OCI-LY1 (cell line): ENCODE results near the gene CRYGN.

Experiments
- CTCF ChIP-seq: fragments of 200-600 bp; sonication (generic), shearing (Covaris generic); IDR thresholded peaks from 2 replicates; pipeline ENCODE4 v1.5.1; 2017; ENCODE audit warnings: mild to moderate bottlenecking, antibody characterized with exemption, low read length, moderate library complexity, mixed read lengths
- EZH2 ChIP-seq: fragments of 200-600 bp; sonication (generic), shearing (Covaris generic); IDR thresholded peaks from 2 replicates; pipeline ENCODE4 v1.8.0; 2017; ENCODE audit warnings: borderline replicate concordance, mixed run types, mild to moderate bottlenecking, antibody characterized with exemption, low read length, moderate library complexity, mixed read lengths

GRCh38 chr7:151457534-151457933 is 17.6 kb upstream of the CRYGN start:
- TF ChIP-seq CTCF: no peak
- TF ChIP-seq EZH2: no peak
